DND-41 (cell line): ENCODE results near the gene SAMD4B.

Source experiments
- CTCF ChIP-seq: IDR thresholded peaks from 2 replicates; pipeline ENCODE4 v1.5.1; 2012; ENCODE audit warnings: borderline replicate concordance, low read length, moderate library complexity, mild to moderate bottlenecking; ENCODE audit not compliant: poor library complexity, severe bottlenecking; ENCODE audit errors: extremely low read depth
- EZH2 ChIP-seq: IDR thresholded peaks from 3 replicates; pipeline ENCODE4 v1.6.1; 2012; ENCODE audit warnings: borderline replicate concordance, low read depth, mild to moderate bottlenecking, moderate library complexity, low read length, inconsistent platforms; ENCODE audit not compliant: severe bottlenecking

- TF ChIP-seq CTCF (no peak), EZH2 (no peak)
Observed at GRCh38 chr19:39301021-39301420, 41.2 kb upstream of the SAMD4B start.
